HCT116 (cell line): ENCODE results near the gene INO80. TPM values are rescaled to one million over a fixed set of nuclear protein-coding genes. Genes with fewer than 3 reads are reported as not detected.

Experiments
- ATAC-seq: fragments of 200-7000 bp; cut with Tn5 transposase; 2 replicates; pipeline ENCODE4 v1.9.1; 2020; ENCODE audit warnings: mild to moderate bottlenecking, moderate library complexity
- BruUV-seq: library from RNA; stranded (reverse); fragments of 400-500 nt; replicated peaks from 2 replicates; lab custom pipeline; 2021; lab: Mats Ljungman, UMichigan
- CTCF ChIA-PET: fragments of 300-600 bp; sonication (Branson Sonifier 250); formaldehyde crosslinking; loops from one replicate; lab custom pipeline; 2021; ENCODE audit warnings: antibody characterized with exemption; lab: Charles Lee
- POLR2A ChIA-PET: fragments of 300-600, 350-600 bp; sonication (Branson Sonifier 250); formaldehyde crosslinking; loops from one replicate; lab custom pipeline; 2021; ENCODE audit warnings: antibody characterized with exemption; lab: Charles Lee
- RAD21 ChIA-PET, 2 experiments: fragments of 300-600 bp; sonication (Branson Sonifier 250); formaldehyde crosslinking; loops; one replicate each; lab custom pipeline; 2023; ENCODE audit warnings: low total read pairs in 2 of 2; ENCODE audit not compliant: uncharacterized antibody in 2 of 2, unreplicated experiment in 2 of 2, low non-redundant PET in 1 of 2; lab: Charles Lee
- DNase-seq: peaks from one replicate; pipeline ENCODE4 v3.0.0-alpha.2; 2010; ENCODE audit warnings: low read depth, low spot score
- H2AFZ ChIP-seq: fragments of 200-600 bp; shearing (Covaris generic), sonication (generic); 2 replicates; pipeline ENCODE4 v1.6.1; 2017; ENCODE audit warnings: low read depth, mixed run types, mixed read lengths, antibody characterized with exemption, low read length; ENCODE audit not compliant: poor library complexity, severe bottlenecking
- H3K27ac ChIP-seq: 2 replicates; pipeline ENCODE4 v1.5.1; 2012; ENCODE audit warnings: low read depth, low read length
- H3K27me3 ChIP-seq: fragments of 200-600 bp; sonication (generic); 2 replicates; pipeline ENCODE4 v1.6.1; 2016; ENCODE audit warnings: mixed run types, low read length, mixed read lengths; ENCODE audit not compliant: insufficient read depth
- H3K36me3 ChIP-seq, 2 experiments: fragments of 200-500 bp in 1 of 2; fragments of 200-600 bp in 1 of 2; sonication (Bioruptor generic) in 1 of 2; sonication (generic) in 1 of 2; 2 replicates each; pipeline versions ENCODE4 v1.5.1 to v1.6.1; 2014 to 2016; ENCODE audit warnings: low read length in 2 of 2, inconsistent platforms in 1 of 2, mixed read lengths in 1 of 2, mixed run types in 1 of 2; ENCODE audit not compliant: insufficient read depth in 2 of 2, control insufficient read depth in 1 of 2
- H3K4me1 ChIP-seq, 2 experiments: fragments of 200-600 bp in 1 of 2; sonication (generic) in 1 of 2; 2 replicates each; pipeline versions ENCODE4 v1.5.1 to v1.6.1; 2012 to 2017; ENCODE audit warnings: low read length in 2 of 2, inconsistent platforms in 1 of 2, mild to moderate bottlenecking in 1 of 2, mixed read lengths in 1 of 2, mixed run types in 1 of 2, moderate library complexity in 1 of 2; ENCODE audit not compliant: insufficient read depth in 2 of 2, control insufficient read depth in 1 of 2
- H3K4me2 ChIP-seq: fragments of 200-600 bp; sonication (generic); 2 replicates; pipeline ENCODE4 v1.6.1; 2017; ENCODE audit warnings: mixed run types, low read length, mixed read lengths
- H3K4me3 ChIP-seq, 2 experiments: fragments of 200-600 bp in 1 of 2; sonication (generic) in 1 of 2; replicated peaks in 1 of 2; 2 replicates each; pipeline ENCODE4 v1.5.1; 2011 to 2016; ENCODE audit warnings: low read length in 2 of 2, control low read depth in 1 of 2, low read depth in 1 of 2, mild to moderate bottlenecking in 1 of 2, mixed read lengths in 1 of 2, mixed run types in 1 of 2
- H3K79me2 ChIP-seq: fragments of 200-600 bp; sonication (generic); 2 replicates; pipeline ENCODE4 v1.6.1; 2017; ENCODE audit warnings: mild to moderate bottlenecking, mixed run types, low read length, moderate library complexity, mixed read lengths; ENCODE audit not compliant: insufficient read depth
- H3K9ac ChIP-seq: fragments of 200-600 bp; sonication (generic); 2 replicates; pipeline ENCODE4 v1.6.1; 2016; ENCODE audit warnings: low read length, mixed read lengths
- H3K9me2 ChIP-seq: fragments of 200-600 bp; sonication (generic), shearing (Covaris generic); 2 replicates; pipeline ENCODE4 v1.6.1; 2017; ENCODE audit warnings: mixed run types, mild to moderate bottlenecking, moderate library complexity; ENCODE audit not compliant: insufficient read depth
- H3K9me3 ChIP-seq, 2 experiments: fragments of 200-500 bp in 1 of 2; fragments of 200-600 bp in 1 of 2; sonication (Bioruptor generic) in 1 of 2; sonication (generic) in 1 of 2; 2 replicates each; pipeline ENCODE4 v1.6.1; 2014 to 2017; ENCODE audit warnings: low read length in 2 of 2, mixed read lengths in 2 of 2, inconsistent platforms in 1 of 2, low read depth in 1 of 2, mild to moderate bottlenecking in 1 of 2, mixed run types in 1 of 2, moderate library complexity in 1 of 2; ENCODE audit not compliant: control insufficient read depth in 1 of 2, insufficient read depth in 1 of 2
- H4K20me1 ChIP-seq: fragments of 200-600 bp; sonication (generic), shearing (Covaris generic); 2 replicates; pipeline ENCODE4 v1.6.1; 2017; ENCODE audit warnings: mixed run types, mild to moderate bottlenecking, moderate library complexity; ENCODE audit not compliant: insufficient read depth
- ATF3 ChIP-seq: IDR thresholded peaks from 2 replicates; pipeline ENCODE4 v1.6.1; 2012
- CEBPB ChIP-seq: IDR thresholded peaks from 2 replicates; pipeline ENCODE4 v1.6.1; 2012; ENCODE audit warnings: low read depth
- CTCF ChIP-seq, 3 experiments: fragments of 200-600 bp in 1 of 3; sonication (generic) in 1 of 3; IDR thresholded peaks in 2 of 3; conservative IDR thresholded peaks in 1 of 3; 2 replicates each; pipeline ENCODE4 v1.5.1; 2012 to 2017; ENCODE audit warnings: low read depth in 2 of 3, low read length in 2 of 3, antibody characterized with exemption in 1 of 3, borderline replicate concordance in 1 of 3, control low read depth in 1 of 3, mild to moderate bottlenecking in 1 of 3, mixed read lengths in 1 of 3, mixed run types in 1 of 3, moderate library complexity in 1 of 3; ENCODE audit not compliant: insufficient read depth in 1 of 3
- ELF1 ChIP-seq: IDR thresholded peaks from 2 replicates; pipeline ENCODE4 v1.6.1; 2012; ENCODE audit warnings: low read depth, borderline replicate concordance
- EZH2phosphoT487 ChIP-seq: fragments of 200-600 bp; IDR thresholded peaks from 2 replicates; pipeline ENCODE4 v1.6.1; 2018; ENCODE audit warnings: antibody characterized with exemption, borderline replicate concordance
- RAD21 ChIP-seq: IDR thresholded peaks from 2 replicates; pipeline ENCODE4 v1.6.1; 2012; ENCODE audit warnings: low read depth, mild to moderate bottlenecking
- TCF7L2 ChIP-seq: IDR thresholded peaks from 2 replicates; pipeline ENCODE4 v1.7.0; 2011; ENCODE audit warnings: borderline replicate concordance, inconsistent platforms; ENCODE audit not compliant: insufficient read depth, insufficient read length; ENCODE audit errors: extremely low read depth
- YY1 ChIP-seq: IDR thresholded peaks from 2 replicates; pipeline ENCODE4 v1.6.1; 2011; ENCODE audit warnings: low read length, low read depth, moderate library complexity, mild to moderate bottlenecking; ENCODE audit not compliant: insufficient replicate concordance; ENCODE audit errors: extremely low read depth
- intact Hi-C: fragments of 100-400 bp; cut with micrococcal nuclease; formaldehyde crosslinking; loops from 2 replicates; pipeline ENCODE4 v1.10.0; 2022
- total RNA-seq: library from RNA; stranded (reverse); gene quantifications from one replicate; pipeline ENCODE4 v1.2.1, GENCODE V29; 2021; ENCODE audit not compliant: unreplicated experiment

Gene INO80
- total RNA-seq, 1 experiment from 2014 or later, result 28.2 TPM

- no peak overlapping the region for H3K9ac ChIP-seq
- TF ChIP-seq ATF3 (no peak), CTCF (IDR thresholded peaks at IDR 0.05 in 2 of 3, conservative IDR thresholded peaks at IDR 0.05 in 1 of 3; ENCODE audit: borderline replicate concordance in 1 of 3, insufficient read depth in 1 of 3, low read depth in 2 of 3, low read length in 2 of 3) (no peak), ELF1 (no peak), EZH2phosphoT487 (no peak), RAD21 (no peak), TCF7L2 (no peak), CEBPB (no peak)
- TF ChIP-seq, all 23 proteins: peak for 0
- Histone ChIP-seq H3K79me2 (no peaks in the 10 kb centered on the region), H3K9me3 (no peaks in the 10 kb centered on the region), H3K9me2 (no peaks in the 10 kb centered on the region), H3K27ac (no peak overlapping the region), H3K36me3 (peaks cover 41 to 63% of the 10 kb centered on the region in 2 experiments), H3K4me1 (no peaks in the 10 kb centered on the region), H2AFZ (no peak overlapping the region), H4K20me1 (no peaks in the 10 kb centered on the region), H3K4me3 (no peak overlapping the region), H3K4me2 (no peak overlapping the region), H3K27me3 (no peaks in the 10 kb centered on the region)
- ChIA-PET CTCF (no interaction called here), RAD21 (no interaction called here), POLR2A (no interaction called here)
- no TSS peak for BruUV-seq
- DNase-seq (no peak), ATAC-seq (no peak)
- intact Hi-C loops, result no loop called here
Observed at GRCh38 chr15:40978141-40978540, 137.9 kb downstream of the INO80 start.

- ChIA-PET CTCF (no interaction called here), POLR2A (interaction anchor here (0.7 to 2.9 kb wide), 3 partner anchors 21 to 222 kb away, joined by 3 to 8 read pairs (median 3); partner anchors contain the start of gene CHAC1), RAD21 (no interaction called here)
- no peak for ATAC-seq
- H3K79me2 ChIP-seq, result no peaks in the 10 kb centered on the region
- peaks cover 31 to 50% of the 10 kb centered on the region in 2 experiments for H3K36me3 ChIP-seq
- H4K20me1 ChIP-seq, result no peaks in the 10 kb centered on the region
- H3K27ac ChIP-seq, result no peak overlapping the region
- no peaks in the 10 kb centered on the region for H3K9me3 ChIP-seq
- H2AFZ ChIP-seq, result no peak overlapping the region
- BruUV-seq, result no TSS peak
- H3K9me2 ChIP-seq, result no peaks in the 10 kb centered on the region
- no peak for DNase-seq
- H3K27me3 ChIP-seq, result no peaks in the 10 kb centered on the region
- peaks cover 0 to 3% of the 10 kb centered on the region in 2 experiments; a peak in 1 of 4 replicates for H3K4me1 ChIP-seq
- H3K4me2 ChIP-seq, result no peak overlapping the region
- no peak for TF ChIP-seq YY1
- no peak for TF ChIP-seq EZH2phosphoT487
- H3K9ac ChIP-seq, result no peak overlapping the region
- intact Hi-C loops, result no loop called here
- no peak overlapping the region for H3K4me3 ChIP-seq
Observed at GRCh38 chr15:40976819-40977218, 139.3 kb downstream of the INO80 start.
